ENCODE results near the gene ARFIP1.

Gene ARFIP1

GRCh38 chr4:152938237-152938947, 158.6 kb downstream of the ARFIP1 start:
- no peak for DNase-seq (ENCODE audit: low spot score)

- no peak for DNase-seq (ENCODE audit: low spot score)
These were observed 159.9 kb downstream of the ARFIP1 start for GRCh38 chr4:152939621-152940020.

- DNase-seq (ENCODE audit: low spot score), result no peak
These were observed 160.7 kb downstream of the ARFIP1 start for GRCh38 chr4:152940461-152940860.

- DNase-seq (ENCODE audit: low spot score), result no peak
These were observed 161.7 kb downstream of the ARFIP1 start for GRCh38 chr4:152941411-152941810.

GRCh38 chr4:152942346-152942745, 162.6 kb downstream of the ARFIP1 start:
- no peak for DNase-seq (ENCODE audit: low spot score)

- DNase-seq (ENCODE audit: low spot score), result no peak
These were observed 163.9 kb downstream of the ARFIP1 start for GRCh38 chr4:152943672-152944071.

GRCh38 chr4:152944666-152945320, 165.0 kb downstream of the ARFIP1 start:
- DNase-seq (ENCODE audit: low spot score), result no peak

- no peak for DNase-seq (ENCODE audit: low spot score)
These were observed 165.9 kb downstream of the ARFIP1 start for GRCh38 chr4:152945639-152946038.

- no peak for DNase-seq (ENCODE audit: low spot score)
These were observed 166.7 kb downstream of the ARFIP1 start for GRCh38 chr4:152946446-152946845.

- DNase-seq (ENCODE audit: low spot score), result no peak
These were observed 167.6 kb downstream of the ARFIP1 start for GRCh38 chr4:152947311-152947710.

GRCh38 chr4:152949930-152950329, 170.2 kb downstream of the ARFIP1 start:
- DNase-seq (ENCODE audit: low spot score), result no peak

- DNase-seq (ENCODE audit: low spot score), result no peak
These were observed 170.9 kb downstream of the ARFIP1 start for GRCh38 chr4:152950402-152951274.

GRCh38 chr4:152951348-152951747, 171.6 kb downstream of the ARFIP1 start:
- no peak for DNase-seq (ENCODE audit: low spot score)

GRCh38 chr4:152953514-152953913, 173.8 kb downstream of the ARFIP1 start:
- DNase-seq (ENCODE audit: low spot score), result no peak

GRCh38 chr4:152954741-152955140, 175.0 kb downstream of the ARFIP1 start:
- no peak for DNase-seq (ENCODE audit: low spot score)

GRCh38 chr4:152956147-152956546, 176.4 kb downstream of the ARFIP1 start:
- no peak for DNase-seq (ENCODE audit: low spot score)

GRCh38 chr4:152956650-152957436, 177.1 kb downstream of the ARFIP1 start:
- no peak for DNase-seq (ENCODE audit: low spot score)

GRCh38 chr4:152957437-152958171, 177.8 kb downstream of the ARFIP1 start:
- no peak for DNase-seq (ENCODE audit: low spot score)

GRCh38 chr4:152959080-152959479, 179.3 kb downstream of the ARFIP1 start:
- no peak for DNase-seq (ENCODE audit: low spot score)

GRCh38 chr4:152960082-152960481, 180.3 kb downstream of the ARFIP1 start:
- DNase-seq (ENCODE audit: low spot score), result no peak

All from globus pallidus (tissue), 1 donor.